ENCODE measurements around the gene NUMB.

The NUMB gene

GRCh38 chr14:73458183-73458976, at the start of gene NUMB:
Gene NUMB, minus strand, starts transcription at chr14:73458546. Its CDS starts 102,795 bp downstream, at chr14:73355751.
- peak; percentile 84 to 91 for DNase-seq (ENCODE audit: low read depth in 1 of 2, low spot score in 1 of 2)

DNA sequence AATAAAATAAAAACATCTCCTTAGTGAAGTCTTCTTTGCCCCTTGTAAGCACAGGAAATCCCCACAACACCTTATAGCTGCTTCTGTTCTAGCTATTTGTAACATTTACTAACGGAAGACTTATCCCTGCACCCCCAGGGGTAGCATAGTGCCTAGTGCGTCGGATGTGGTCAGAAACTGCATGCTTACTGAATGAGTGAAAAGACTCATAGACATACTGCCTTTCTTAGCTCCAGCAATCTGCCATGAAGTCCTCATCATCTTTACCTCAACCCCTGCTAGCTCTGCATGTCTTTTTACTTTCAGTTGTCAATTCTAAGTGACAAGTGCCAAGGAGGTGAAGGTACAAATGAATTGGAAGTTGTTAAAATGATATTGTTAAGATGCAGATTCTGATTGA, 45.3 kb upstream of the NUMB start:
- DNase-seq (ENCODE audit: low read depth in 1 of 2, low spot score in 1 of 2), result no peak

DNA sequence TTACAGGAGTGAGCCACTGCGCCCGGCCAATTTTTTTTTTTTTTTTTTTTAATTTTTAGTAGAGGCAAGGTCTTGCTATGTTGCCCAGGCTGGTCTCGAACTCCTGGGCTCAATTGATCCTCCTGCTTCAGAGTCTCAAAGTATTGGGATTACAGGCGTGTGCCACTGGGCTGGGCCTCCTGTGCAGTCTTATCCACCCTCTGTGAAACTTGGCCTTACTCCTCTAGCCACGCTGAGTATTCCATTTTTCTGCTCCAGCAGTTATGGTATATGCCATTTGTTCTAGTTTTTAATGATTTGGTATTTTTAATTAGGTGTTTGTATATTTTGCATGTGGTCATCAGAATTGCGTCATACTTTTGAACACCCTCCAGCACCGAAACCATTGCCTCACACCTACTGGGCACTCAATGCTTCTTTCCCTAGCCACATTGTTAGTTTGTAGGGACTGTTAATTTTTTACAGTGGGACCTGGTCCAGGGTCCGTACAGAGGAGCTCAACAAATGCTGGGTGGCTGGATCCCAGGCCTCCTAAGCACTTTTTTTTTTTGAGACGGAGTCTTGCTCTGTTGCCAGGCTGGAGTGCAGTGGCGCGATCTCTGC, 43.8 kb upstream of the NUMB start:
- no peak for DNase-seq (ENCODE audit: low read depth in 1 of 2, low spot score in 1 of 2)

DNA sequence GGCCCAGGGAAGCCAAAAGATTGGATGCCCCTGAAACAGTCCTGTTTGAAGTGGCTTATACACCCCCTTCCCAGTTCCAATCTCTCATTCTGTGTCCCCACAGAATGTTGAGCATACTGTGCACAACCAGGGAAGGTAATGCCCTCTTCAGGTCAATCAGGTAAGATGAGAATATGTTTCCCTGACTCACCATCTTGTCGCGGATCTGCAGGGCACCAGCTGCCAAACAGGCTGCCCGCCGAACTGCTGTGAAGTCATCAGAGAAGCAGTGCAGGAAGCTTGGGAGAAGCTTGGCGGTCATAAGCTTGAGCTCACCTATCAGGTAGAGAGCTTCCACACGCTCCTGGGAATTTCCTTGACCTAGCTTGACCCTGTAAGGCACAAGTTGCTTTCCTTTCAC, 42.0 kb upstream of the NUMB start:
- DNase-seq (ENCODE audit: low read depth in 1 of 2, low spot score in 1 of 2), result no peak

DNA sequence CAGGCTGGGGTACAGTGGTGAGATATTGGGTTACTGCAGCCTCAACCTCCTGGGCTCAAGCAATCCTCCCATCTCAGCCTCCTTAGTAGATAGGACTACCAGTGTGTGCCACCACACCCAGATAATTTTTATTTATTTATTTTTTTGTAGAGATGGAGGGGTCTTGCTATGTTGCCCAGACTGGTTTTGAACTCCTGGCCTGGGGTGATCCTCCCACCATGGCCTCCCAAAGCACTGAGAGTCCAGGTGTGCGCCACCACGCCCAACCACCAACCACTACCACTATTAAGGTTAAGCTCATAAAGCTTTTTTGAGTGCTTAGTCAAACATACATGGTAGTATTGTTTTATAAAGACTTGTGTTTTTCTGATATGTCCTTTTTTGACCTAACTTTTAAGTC, 36.2 kb upstream of the NUMB start:
- DNase-seq (ENCODE audit: low read depth in 1 of 2, low spot score in 1 of 2), result no peak

DNA sequence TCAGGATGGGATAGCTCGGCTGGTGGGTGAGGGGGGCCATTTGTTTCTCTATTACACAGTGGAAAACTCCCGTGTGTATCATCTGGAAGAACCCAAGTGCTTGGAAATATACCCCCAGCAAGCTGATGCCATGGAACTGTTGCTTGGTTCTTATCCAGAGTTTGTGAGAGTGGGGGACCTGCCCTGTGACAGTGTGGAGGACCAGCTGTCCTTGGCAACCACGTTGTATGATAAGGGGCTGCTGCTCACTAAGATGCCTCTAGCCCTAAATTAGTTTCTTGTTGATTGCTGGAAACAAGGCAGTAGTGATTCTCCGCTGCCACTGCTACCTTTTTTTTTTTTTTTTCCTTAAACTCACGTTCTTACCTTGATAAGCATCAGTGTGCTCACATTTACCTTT, 34.3 kb upstream of the NUMB start:
- DNase-seq (ENCODE audit: low read depth in 1 of 2, low spot score in 1 of 2), result no peak

DNA sequence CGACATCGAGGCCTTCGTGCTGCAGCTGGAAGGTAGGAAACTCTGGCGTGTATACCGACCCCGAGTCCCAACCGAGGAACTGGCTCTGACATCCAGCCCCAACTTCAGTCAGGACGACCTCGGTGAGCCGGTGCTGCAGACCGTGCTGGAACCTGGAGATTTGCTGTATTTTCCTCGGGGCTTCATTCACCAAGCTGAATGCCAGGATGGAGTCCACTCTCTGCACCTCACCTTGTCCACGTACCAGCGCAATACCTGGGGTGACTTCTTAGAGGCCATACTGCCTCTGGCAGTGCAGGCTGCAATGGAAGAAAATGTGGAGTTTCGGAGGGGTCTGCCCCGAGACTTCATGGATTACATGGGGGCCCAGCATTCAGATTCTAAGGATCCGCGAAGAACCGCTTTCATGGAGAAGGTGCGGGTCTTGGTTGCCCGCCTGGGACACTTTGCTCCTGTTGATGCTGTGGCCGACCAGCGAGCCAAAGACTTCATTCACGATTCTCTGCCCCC, 33.8 kb upstream of the NUMB start:
- DNase-seq (ENCODE audit: low read depth in 1 of 2, low spot score in 1 of 2), result no peak

DNA sequence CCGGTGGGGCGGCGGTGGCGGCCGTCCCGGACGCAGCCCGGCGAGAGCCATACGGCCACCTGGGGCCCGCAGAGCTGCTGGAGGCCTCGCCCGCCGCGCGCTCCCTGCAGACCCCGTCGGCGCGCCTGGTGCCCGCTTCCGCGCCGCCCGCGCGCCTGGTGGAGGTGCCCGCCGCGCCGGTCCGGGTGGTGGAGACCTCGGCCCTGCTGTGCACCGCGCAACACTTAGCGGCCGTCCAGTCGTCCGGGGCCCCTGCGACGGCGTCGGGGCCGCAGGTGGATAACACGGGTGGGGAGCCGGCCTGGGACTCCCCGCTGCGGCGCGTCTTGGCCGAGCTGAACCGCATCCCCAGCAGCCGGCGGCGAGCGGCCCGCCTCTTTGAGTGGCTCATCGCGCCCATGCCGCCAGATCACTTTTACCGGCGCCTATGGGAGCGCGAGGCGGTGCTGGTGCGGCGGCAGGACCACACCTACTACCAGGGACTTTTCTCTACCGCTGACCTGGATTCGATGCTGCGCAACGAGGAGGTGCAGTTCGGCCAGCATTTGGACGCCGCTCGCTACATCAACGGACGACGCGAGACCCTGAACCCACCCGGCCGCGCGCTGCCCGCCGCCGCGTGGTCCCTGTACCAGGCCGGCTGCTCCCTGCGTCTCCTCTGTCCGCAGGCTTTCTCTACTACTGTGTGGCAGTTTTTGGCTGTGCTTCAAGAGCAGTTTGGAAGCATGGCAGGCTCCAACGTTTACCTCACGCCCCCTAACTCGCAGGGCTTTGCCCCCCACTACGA, 33.1 kb upstream of the NUMB start:
- peak; percentile 36 to 59 for DNase-seq (ENCODE audit: low read depth in 1 of 2, low spot score in 1 of 2)

- DNase-seq (ENCODE audit: low read depth in 1 of 2, low spot score in 1 of 2), result no peak
These were observed 31.3 kb upstream of the NUMB start for GRCh38 chr14:73489481-73490175.

DNA sequence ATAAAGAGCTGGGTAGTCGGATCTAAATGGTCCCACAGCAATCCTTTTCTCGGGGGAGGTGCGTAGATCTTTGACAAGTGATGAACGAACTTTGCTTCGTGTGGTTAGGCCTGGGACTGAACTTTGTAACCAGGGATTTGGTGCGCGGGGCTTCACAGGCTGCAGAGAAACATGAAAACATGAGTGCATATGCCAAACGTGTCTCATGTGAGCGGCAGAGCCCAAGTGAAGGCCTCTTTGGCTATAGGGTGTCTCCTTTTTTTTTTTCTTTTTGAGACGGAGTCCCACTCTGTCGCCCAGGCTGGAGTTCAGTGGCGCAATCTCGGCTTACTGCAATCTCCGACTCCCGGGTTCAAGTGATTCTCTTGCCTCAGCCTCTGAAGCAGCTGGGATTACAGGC, 20.3 kb upstream of the NUMB start:
- no peak for DNase-seq (ENCODE audit: low read depth in 1 of 2, low spot score in 1 of 2)

GRCh38 chr14:73477618-73478266, 19.4 kb upstream of the NUMB start:
- DNase-seq (ENCODE audit: low read depth in 1 of 2, low spot score in 1 of 2), result no peak

GRCh38 chr14:73476451-73476931, 18.1 kb upstream of the NUMB start:
- no peak for DNase-seq (ENCODE audit: low read depth in 1 of 2, low spot score in 1 of 2)

DNA sequence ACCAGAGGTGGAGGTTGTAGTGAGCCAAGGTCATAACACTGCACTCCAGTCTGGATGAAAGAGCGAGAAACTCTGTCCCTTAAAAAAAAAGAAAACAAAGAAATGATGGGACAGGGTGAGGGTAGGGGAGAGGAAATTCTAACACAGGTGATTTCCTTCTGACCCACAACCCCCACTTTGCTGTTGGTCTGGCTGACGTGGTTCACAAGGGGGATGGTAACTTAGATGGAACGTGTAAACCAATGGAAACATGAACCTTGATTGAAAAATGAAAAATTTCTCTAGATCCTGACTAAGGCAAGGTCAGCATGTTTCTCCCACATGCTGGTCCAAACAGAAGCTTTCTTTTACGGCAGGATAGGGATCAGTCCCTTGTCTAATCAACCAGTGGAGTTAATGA, 16.6 kb upstream of the NUMB start:
- DNase-seq (ENCODE audit: low read depth in 1 of 2, low spot score in 1 of 2), result no peak

- no peak for DNase-seq (ENCODE audit: low read depth in 1 of 2, low spot score in 1 of 2)
These were observed 14.1 kb upstream of the NUMB start for GRCh38 chr14:73472185-73473114.

DNA sequence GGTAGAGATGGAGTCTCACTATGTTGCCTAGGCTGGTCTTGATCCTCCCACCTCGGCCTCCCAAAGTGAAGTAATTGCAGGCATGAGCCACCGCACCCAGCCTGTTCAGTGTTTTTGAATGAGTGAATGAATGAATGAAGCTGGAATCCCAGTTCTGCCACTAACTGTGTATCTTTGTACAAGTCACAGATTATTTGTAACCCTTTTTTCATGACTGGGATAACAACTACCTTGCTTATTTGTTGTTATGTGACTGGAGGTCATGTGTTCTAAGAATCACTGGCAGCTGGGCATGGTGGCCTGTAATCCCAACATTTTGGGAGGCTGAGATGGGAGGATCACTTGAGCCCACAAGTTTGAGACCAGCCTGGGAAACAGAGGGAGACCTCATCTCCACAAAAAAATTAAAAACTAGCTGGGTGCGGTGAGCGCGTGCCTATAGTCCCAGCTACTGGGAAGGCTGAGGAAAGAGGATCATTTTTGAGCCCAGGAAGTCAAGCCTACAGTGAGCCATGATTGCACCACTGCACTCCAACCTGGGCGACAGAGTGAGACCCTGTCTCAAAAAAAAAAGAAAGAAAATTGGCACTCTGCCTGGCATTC, 13.3 kb upstream of the NUMB start:
- no peak for DNase-seq (ENCODE audit: low read depth in 1 of 2, low spot score in 1 of 2)

GRCh38 chr14:73468828-73469375, 10.6 kb upstream of the NUMB start:
- DNase-seq (ENCODE audit: low read depth in 1 of 2, low spot score in 1 of 2), result no peak

- no peak for DNase-seq (ENCODE audit: low read depth in 1 of 2, low spot score in 1 of 2)
These were observed 9.5 kb upstream of the NUMB start for GRCh38 chr14:73467800-73468199.

- peak in 1 of 2 donors; percentile 48 for DNase-seq (ENCODE audit: low read depth in 1 of 2, low spot score in 1 of 2)
These were observed 9.0 kb upstream of the NUMB start for GRCh38 chr14:73467377-73467776.

GRCh38 chr14:73466861-73467260, 8.5 kb upstream of the NUMB start:
- DNase-seq (ENCODE audit: low read depth in 1 of 2, low spot score in 1 of 2), result no peak

Data from stimulated activated CD4-positive, alpha-beta T cell treated with anti-CD3 and anti-CD28 coated beads, Interleukin-15, amount 100 ng/mL, for 1 hour (primary cell).